Measurements from ENCODE around the gene AVP.
"Not testable (repeated sequence)": the region's sequence is repeated elsewhere in the genome, so short reads cannot be mapped to it uniquely, and the experiment has no call there.

AVP gene

GRCh38 chr20:3084283-3084985, at the start of gene AVP:
Gene AVP (minus strand): TSS chr20:3084724. CDS start chr20:3084674, 50 bp downstream.
- DNase-seq = no peak

- no peak for DNase-seq
These were observed 49.6 kb upstream of the AVP start for GRCh38 chr20:3134151-3134550.

GRCh38 chr20:3133155-3133554, 48.6 kb upstream of the AVP start:
- DNase-seq = no peak

GRCh38 chr20:3130051-3130600, 45.6 kb upstream of the AVP start:
- DNase-seq = no peak

GRCh38 chr20:3129094-3129493, 44.6 kb upstream of the AVP start:
- DNase-seq = no peak

GRCh38 chr20:3128275-3128984, 43.9 kb upstream of the AVP start:
- no peak for DNase-seq

GRCh38 chr20:3126527-3126859, 42.0 kb upstream of the AVP start:
- DNase-seq = no peak

GRCh38 chr20:3125776-3126526, 41.4 kb upstream of the AVP start:
- DNase-seq = not testable (repeated sequence)

- not testable (repeated sequence) for DNase-seq
These were observed 40.4 kb upstream of the AVP start for GRCh38 chr20:3124773-3125560.

GRCh38 chr20:3124163-3124562, 39.6 kb upstream of the AVP start:
- DNase-seq = not testable (repeated sequence)

- no peak for DNase-seq
These were observed 39.0 kb upstream of the AVP start for GRCh38 chr20:3123542-3123941.

- no peak for DNase-seq
These were observed 37.6 kb upstream of the AVP start for GRCh38 chr20:3121955-3122610.

GRCh38 chr20:3121271-3121911, 36.9 kb upstream of the AVP start:
- peak; percentile 46 for DNase-seq

GRCh38 chr20:3119044-3119443, 34.5 kb upstream of the AVP start:
- DNase-seq = no peak

GRCh38 chr20:3117839-3118379, 33.4 kb upstream of the AVP start:
- peak; percentile 64 for DNase-seq

- DNase-seq = no peak
These were observed 31.8 kb upstream of the AVP start for GRCh38 chr20:3116341-3116740.

- no peak for DNase-seq
These were observed 30.9 kb upstream of the AVP start for GRCh38 chr20:3115190-3116107.

GRCh38 chr20:3111995-3112394, 27.5 kb upstream of the AVP start:
- DNase-seq = no peak

- no peak for DNase-seq
These were observed 27.0 kb upstream of the AVP start for GRCh38 chr20:3111507-3111906.

Data from CD4-positive, alpha-beta T cell treated with Interleukin-15 for 1 hour (primary cell).